OCI-LY1 (cell line): ENCODE measurements around the gene ERBB3.

Experiments used
- H2AFZ ChIP-seq: fragments of 200-600 bp; sonication (generic), shearing (Covaris generic); 2 replicates; pipeline ENCODE4 v1.6.0; 2014; ENCODE audit warnings: antibody characterized with exemption, mild to moderate bottlenecking, low read length
- H3F3A ChIP-seq: fragments of 200-600 bp; sonication (generic), shearing (Covaris generic); 2 replicates; pipeline ENCODE4 v1.6.0; 2014; ENCODE audit warnings: mild to moderate bottlenecking, antibody characterized with exemption, low read length, moderate library complexity; ENCODE audit not compliant: insufficient read depth
- H3K27ac ChIP-seq: fragments of 200-600 bp; sonication (generic); 2 replicates; pipeline ENCODE4 v1.5.1; 2014; ENCODE audit warnings: low read length, mixed run types, mild to moderate bottlenecking, low read depth; ENCODE audit not compliant: poor library complexity, severe bottlenecking
- H3K27me3 ChIP-seq: fragments of 200-600 bp; sonication (generic); 2 replicates; pipeline ENCODE4 v1.6.0; 2014; ENCODE audit warnings: antibody characterized with exemption, mild to moderate bottlenecking, low read length, moderate library complexity; ENCODE audit not compliant: insufficient read depth
- H3K36me3 ChIP-seq: fragments of 200-600 bp; sonication (generic); 2 replicates; pipeline ENCODE4 v1.6.1; 2014; ENCODE audit warnings: mild to moderate bottlenecking, antibody characterized with exemption, low read length, moderate library complexity, mixed read lengths; ENCODE audit not compliant: insufficient read depth
- H3K4me1 ChIP-seq: fragments of 200-600 bp; sonication (generic); 2 replicates; pipeline ENCODE4 v1.5.1; 2014; ENCODE audit warnings: mild to moderate bottlenecking, low read length, moderate library complexity; ENCODE audit not compliant: insufficient read depth, severe bottlenecking
- H3K4me2 ChIP-seq: fragments of 200-600 bp; sonication (generic), shearing (Covaris generic); 2 replicates; pipeline ENCODE4 v1.6.1; 2014; ENCODE audit warnings: low read length
- H3K4me3 ChIP-seq: fragments of 200-600 bp; sonication (generic); 2 replicates; pipeline ENCODE4 v1.5.1; 2014; ENCODE audit warnings: low read length, low read depth, mild to moderate bottlenecking, mixed read lengths; ENCODE audit not compliant: poor library complexity, severe bottlenecking
- H3K79me2 ChIP-seq: fragments of 200-600 bp; shearing (Covaris generic); 2 replicates; pipeline ENCODE4 v1.6.1; 2016; ENCODE audit warnings: mixed run types, low read length, mixed read lengths; ENCODE audit not compliant: insufficient read depth
- H3K9ac ChIP-seq: fragments of 200-600 bp; sonication (generic), shearing (Covaris generic); 2 replicates; pipeline ENCODE4 v1.6.1; 2014; ENCODE audit warnings: mild to moderate bottlenecking, low read length, mixed read lengths
- H3K9me2 ChIP-seq: fragments of 200-600 bp; sonication (generic), shearing (Covaris generic); 2 replicates; pipeline ENCODE4 v1.6.1; 2014; ENCODE audit warnings: low read depth, mild to moderate bottlenecking, low read length, mixed read lengths
- H3K9me3 ChIP-seq: fragments of 200-600 bp; shearing (Covaris generic); 2 replicates; pipeline ENCODE4 v1.6.1; 2014; ENCODE audit warnings: low read length, mixed read lengths
- H4K20me1 ChIP-seq: fragments of 200-600 bp; sonication (generic), shearing (Covaris generic); 2 replicates; pipeline ENCODE4 v1.6.0; 2016; ENCODE audit warnings: mild to moderate bottlenecking, low read length; ENCODE audit not compliant: insufficient read depth
- CTCF ChIP-seq: fragments of 200-600 bp; sonication (generic), shearing (Covaris generic); IDR thresholded peaks from 2 replicates; pipeline ENCODE4 v1.5.1; 2017; ENCODE audit warnings: mild to moderate bottlenecking, antibody characterized with exemption, low read length, moderate library complexity, mixed read lengths
- EZH2 ChIP-seq: fragments of 200-600 bp; sonication (generic), shearing (Covaris generic); IDR thresholded peaks from 2 replicates; pipeline ENCODE4 v1.8.0; 2017; ENCODE audit warnings: borderline replicate concordance, mixed run types, mild to moderate bottlenecking, antibody characterized with exemption, low read length, moderate library complexity, mixed read lengths

The ERBB3 gene

GRCh38 chr12:56086608-56087007 is 6.6 kb downstream of the ERBB3 start:
- no peaks in the 10 kb centered on the region for H3K36me3 ChIP-seq

GRCh38 chr12:56087220-56087619 is 7.3 kb downstream of the ERBB3 start:
- Histone ChIP-seq H3K9ac (no peak overlapping the region), H3K4me1 (no peaks in the 10 kb centered on the region), H3F3A (no peaks in the 10 kb centered on the region), H3K4me3 (no peak overlapping the region), H3K9me2 (no peaks in the 10 kb centered on the region), H3K79me2 (no peaks in the 10 kb centered on the region), H2AFZ (no peak overlapping the region), H3K36me3 (no peaks in the 10 kb centered on the region), H3K4me2 (no peak overlapping the region), H3K9me3 (no peaks in the 10 kb centered on the region), H3K27ac (no peak overlapping the region), H4K20me1 (no peaks in the 10 kb centered on the region), H3K27me3 (0 out of 2 replicates have a peak, but pooled peaks cover 2% of the 10 kb centered on the region)
- no peak for TF ChIP-seq CTCF
- no peak for TF ChIP-seq EZH2

More at GRCh38 chr12:56086608-56087007, 6.6 kb downstream of the ERBB3 start:
- no peak overlapping the region for H3K27ac ChIP-seq
- no peaks in the 10 kb centered on the region for H3K4me1 ChIP-seq
- H3K4me3 ChIP-seq = no peak overlapping the region
- H3F3A ChIP-seq = no peaks in the 10 kb centered on the region
- TF ChIP-seq CTCF = no peak
- TF ChIP-seq EZH2 = no peak
- H4K20me1 ChIP-seq = no peaks in the 10 kb centered on the region
- H3K9ac ChIP-seq = no peak overlapping the region
- H2AFZ ChIP-seq = no peak overlapping the region
- no peaks in the 10 kb centered on the region for H3K9me2 ChIP-seq
- H3K79me2 ChIP-seq = no peaks in the 10 kb centered on the region
- H3K9me3 ChIP-seq = no peaks in the 10 kb centered on the region
- H3K27me3 ChIP-seq = peaks cover 9% of the 10 kb centered on the region; the same call in 1 of the 2 replicates
- no peak overlapping the region for H3K4me2 ChIP-seq

GRCh38 chr12:56097738-56098137 is 17.8 kb downstream of the ERBB3 start:
- H3K4me2 ChIP-seq = no peak overlapping the region
- TF ChIP-seq CTCF (no peak), EZH2 (no peak)
- no peaks in the 10 kb centered on the region for H3K9me2 ChIP-seq
- no peaks in the 10 kb centered on the region for H3K9me3 ChIP-seq
- no peaks in the 10 kb centered on the region for H3F3A ChIP-seq
- no peak overlapping the region for H2AFZ ChIP-seq
- no peaks in the 10 kb centered on the region for H3K36me3 ChIP-seq
- H3K9ac ChIP-seq = no peak overlapping the region
- H3K79me2 ChIP-seq = no peaks in the 10 kb centered on the region
- H4K20me1 ChIP-seq = no peaks in the 10 kb centered on the region
- peaks cover 3% of the 10 kb centered on the region; the same call in 1 of the 2 replicates for H3K27me3 ChIP-seq
- no peak overlapping the region for H3K4me3 ChIP-seq
- no peaks in the 10 kb centered on the region for H3K4me1 ChIP-seq
- no peak overlapping the region for H3K27ac ChIP-seq
